Measurements from ENCODE around the gene TOR3A.
A peak's percentile ranks its signal among the peaks of the same experiment; 100 is the strongest.

The TOR3A gene

GRCh38 chr1:179087665-179088064, 5.8 kb downstream of the TOR3A start:
- no peak for TF ChIP-seq CTCF (IDR thresholded peaks at IDR 0.05; ENCODE audit: control insufficient read depth, insufficient read depth, low read depth, low read length, missing control alignments)
- DNase-seq (ENCODE audit: low read depth), result no peak
- H3K4me3 ChIP-seq (ENCODE audit: control insufficient read depth, low read depth, low read length), result no peak overlapping the region

- DNase-seq (ENCODE audit: low read depth), result no peak
- no peak for TF ChIP-seq CTCF (IDR thresholded peaks at IDR 0.05; ENCODE audit: control insufficient read depth, insufficient read depth, low read depth, low read length, missing control alignments)
- no peak overlapping the region for H3K4me3 ChIP-seq (ENCODE audit: control insufficient read depth, low read depth, low read length)
Observed at GRCh38 chr1:179089827-179090482, 8.1 kb downstream of the TOR3A start.

- peak; percentile 17 for TF ChIP-seq CTCF (IDR thresholded peaks at IDR 0.05; ENCODE audit: control insufficient read depth, insufficient read depth, low read depth, low read length, missing control alignments)
- no peak for DNase-seq (ENCODE audit: low read depth)
- no peak overlapping the region for H3K4me3 ChIP-seq (ENCODE audit: control insufficient read depth, low read depth, low read length)
Observed at GRCh38 chr1:179090522-179090921, 8.7 kb downstream of the TOR3A start.

- no peak for DNase-seq (ENCODE audit: low read depth)
- TF ChIP-seq CTCF (IDR thresholded peaks at IDR 0.05; ENCODE audit: control insufficient read depth, insufficient read depth, low read depth, low read length, missing control alignments), result no peak
- H3K4me3 ChIP-seq (ENCODE audit: control insufficient read depth, low read depth, low read length), result no peak overlapping the region
Observed at GRCh38 chr1:179090923-179091322, 9.1 kb downstream of the TOR3A start.

- DNase-seq (ENCODE audit: low read depth), result peak; percentile 49
- TF ChIP-seq CTCF (IDR thresholded peaks at IDR 0.05; ENCODE audit: control insufficient read depth, insufficient read depth, low read depth, low read length, missing control alignments), result no peak
- H3K4me3 ChIP-seq (ENCODE audit: control insufficient read depth, low read depth, low read length), result no peak overlapping the region
Observed at GRCh38 chr1:179091691-179092165, 9.9 kb downstream of the TOR3A start.

- TF ChIP-seq CTCF (IDR thresholded peaks at IDR 0.05; ENCODE audit: control insufficient read depth, insufficient read depth, low read depth, low read length, missing control alignments), result no peak
- no peak for DNase-seq (ENCODE audit: low read depth)
- no peak overlapping the region for H3K4me3 ChIP-seq (ENCODE audit: control insufficient read depth, low read depth, low read length)
Observed at GRCh38 chr1:179092896-179093461, 11.1 kb downstream of the TOR3A start.
